ENCODE results near the gene KIF19. TPM values are rescaled to one million over a fixed set of nuclear protein-coding genes. Genes with fewer than 3 reads are reported as not detected.
A peak's percentile ranks its signal among the peaks of the same experiment; 100 is the strongest.

Gene KIF19
- total and polyA plus RNA-seq, 10 of the 15 experiments (the other 5 are each of a cell fraction or from before 2014, with no cell fraction given): 0.06 to 0.07 TPM; not detected in 8

GRCh38 chr17:74282587-74283370 lies 43.2 kb upstream of the KIF19 start (continued):
- TF ChIP-seq POLR2AphosphoS5 (IDR thresholded peaks at IDR 0.05; ENCODE audit: low read length): no peak
- TF ChIP-seq STAT1 (conservative IDR thresholded peaks at IDR 0.05): no peak
- TF ChIP-seq SUZ12 (IDR thresholded peaks at IDR 0.05; ENCODE audit: unreplicated experiment): no peak
- peak; percentile 31; the same call in 1 of the 2 replicates for TF ChIP-seq YBX1 (IDR thresholded peaks at IDR 0.05)
- TF ChIP-seq MEF2A (IDR thresholded peaks at IDR 0.05; ENCODE audit: insufficient read depth, low read depth, low read length): no peak
- TF ChIP-seq, protein P1, sequence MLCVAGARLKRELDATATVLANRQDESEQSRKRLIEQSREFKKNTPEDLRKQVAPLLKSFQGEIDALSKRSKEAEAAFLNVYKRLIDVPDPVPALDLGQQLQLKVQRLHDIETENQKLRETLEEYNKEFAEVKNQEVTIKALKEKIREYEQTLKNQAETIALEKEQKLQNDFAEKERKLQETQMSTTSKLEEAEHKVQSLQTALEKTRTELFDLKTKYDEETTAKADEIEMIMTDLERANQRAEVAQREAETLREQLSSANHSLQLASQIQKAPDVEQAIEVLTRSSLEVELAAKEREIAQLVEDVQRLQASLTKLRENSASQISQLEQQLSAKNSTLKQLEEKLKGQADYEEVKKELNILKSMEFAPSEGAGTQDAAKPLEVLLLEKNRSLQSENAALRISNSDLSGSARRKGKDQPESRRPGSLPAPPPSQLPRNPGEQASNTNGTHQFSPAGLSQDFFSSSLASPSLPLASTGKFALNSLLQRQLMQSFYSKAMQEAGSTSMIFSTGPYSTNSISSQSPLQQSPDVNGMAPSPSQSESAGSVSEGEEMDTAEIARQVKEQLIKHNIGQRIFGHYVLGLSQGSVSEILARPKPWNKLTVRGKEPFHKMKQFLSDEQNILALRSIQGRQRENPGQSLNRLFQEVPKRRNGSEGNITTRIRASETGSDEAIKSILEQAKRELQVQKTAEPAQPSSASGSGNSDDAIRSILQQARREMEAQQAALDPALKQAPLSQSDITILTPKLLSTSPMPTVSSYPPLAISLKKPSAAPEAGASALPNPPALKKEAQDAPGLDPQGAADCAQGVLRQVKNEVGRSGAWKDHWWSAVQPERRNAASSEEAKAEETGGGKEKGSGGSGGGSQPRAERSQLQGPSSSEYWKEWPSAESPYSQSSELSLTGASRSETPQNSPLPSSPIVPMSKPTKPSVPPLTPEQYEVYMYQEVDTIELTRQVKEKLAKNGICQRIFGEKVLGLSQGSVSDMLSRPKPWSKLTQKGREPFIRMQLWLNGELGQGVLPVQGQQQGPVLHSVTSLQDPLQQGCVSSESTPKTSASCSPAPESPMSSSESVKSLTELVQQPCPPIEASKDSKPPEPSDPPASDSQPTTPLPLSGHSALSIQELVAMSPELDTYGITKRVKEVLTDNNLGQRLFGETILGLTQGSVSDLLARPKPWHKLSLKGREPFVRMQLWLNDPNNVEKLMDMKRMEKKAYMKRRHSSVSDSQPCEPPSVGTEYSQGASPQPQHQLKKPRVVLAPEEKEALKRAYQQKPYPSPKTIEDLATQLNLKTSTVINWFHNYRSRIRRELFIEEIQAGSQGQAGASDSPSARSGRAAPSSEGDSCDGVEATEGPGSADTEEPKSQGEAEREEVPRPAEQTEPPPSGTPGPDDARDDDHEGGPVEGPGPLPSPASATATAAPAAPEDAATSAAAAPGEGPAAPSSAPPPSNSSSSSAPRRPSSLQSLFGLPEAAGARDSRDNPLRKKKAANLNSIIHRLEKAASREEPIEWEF (IDR thresholded peaks at IDR 0.05; ENCODE audit: insufficient replicate concordance, low read depth, low read length): peak; percentile 56
- TF ChIP-seq RB1 (IDR thresholded peaks at IDR 0.05; ENCODE audit: borderline replicate concordance): no peak
- TF ChIP-seq, protein P2, sequence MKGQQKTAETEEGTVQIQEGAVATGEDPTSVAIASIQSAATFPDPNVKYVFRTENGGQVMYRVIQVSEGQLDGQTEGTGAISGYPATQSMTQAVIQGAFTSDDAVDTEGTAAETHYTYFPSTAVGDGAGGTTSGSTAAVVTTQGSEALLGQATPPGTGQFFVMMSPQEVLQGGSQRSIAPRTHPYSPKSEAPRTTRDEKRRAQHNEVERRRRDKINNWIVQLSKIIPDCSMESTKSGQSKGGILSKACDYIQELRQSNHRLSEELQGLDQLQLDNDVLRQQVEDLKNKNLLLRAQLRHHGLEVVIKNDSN (IDR thresholded peaks at IDR 0.05; ENCODE audit: borderline replicate concordance, extremely low read length, insufficient read depth, low read depth, low read length): no peak
- TF ChIP-seq RELA (IDR thresholded peaks at IDR 0.05; ENCODE audit: borderline replicate concordance, partially characterized antibody): peak; percentile 62
- no peak for TF ChIP-seq MAX (IDR thresholded peaks at IDR 0.05; ENCODE audit: low read depth, low read length)
- peak in 1 of 2 experiments; percentile 62; a peak in 2 of 4 replicates for TF ChIP-seq BHLHE40 (IDR thresholded peaks at IDR 0.05; ENCODE audit: borderline replicate concordance in 1 of 2, low read depth in 2 of 2, low read length in 1 of 2)
- TF ChIP-seq NFYB (IDR thresholded peaks at IDR 0.05; ENCODE audit: insufficient read depth, low read depth, low read length): no peak
- TF ChIP-seq EP300 (IDR thresholded peaks at IDR 0.05; ENCODE audit: borderline replicate concordance in 1 of 2, control insufficient read depth in 1 of 2, low read depth in 2 of 2, low read length in 2 of 2): peak; percentile 47 to 81; a peak in 2 of 4 replicates
- TF ChIP-seq RUNX3 (IDR thresholded peaks at IDR 0.05; ENCODE audit: low read length): peak; percentile 95
- no peak for TF ChIP-seq E2F8 (IDR thresholded peaks at IDR 0.05; ENCODE audit: low read depth, partially characterized antibody)
- peak; percentile 90 for TF ChIP-seq CBFB (IDR thresholded peaks at IDR 0.05; ENCODE audit: low read depth)
- TF ChIP-seq KLF5 (IDR thresholded peaks at IDR 0.05; ENCODE audit: partially characterized antibody): no peak
- TF ChIP-seq NR2C1 (IDR thresholded peaks at IDR 0.05): no peak
- no peak for TF ChIP-seq SREBF1 (IDR thresholded peaks at IDR 0.05; ENCODE audit: low read length)
- no peak for TF ChIP-seq SMAD1 (IDR thresholded peaks at IDR 0.05; ENCODE audit: low read depth, partially characterized antibody)
